GM12878 (cell line): ENCODE data around the gene ACKR2. TPM values are rescaled to one million over a fixed set of nuclear protein-coding genes. Genes with fewer than 3 reads are reported as not detected.
A peak's percentile ranks its signal among the peaks of the same experiment; 100 is the strongest.

Experiments
- ATAC-seq: fragments of 200-7000 bp; cut with Tn5 transposase; 3 replicates; pipeline ENCODE4 v1.9.1; 2020; ENCODE audit warnings: mild to moderate bottlenecking, moderate library complexity
- BruUV-seq: library from RNA; stranded (reverse); fragments of 400-500 nt; replicated peaks from 2 replicates; lab custom pipeline; 2021; lab: Mats Ljungman, UMichigan
- CTCF ChIA-PET: fragments of 300-600 bp; sonication (Branson Sonifier 250); formaldehyde crosslinking; extraction: SDS; loops from one replicate; lab custom pipeline; 2021; ENCODE audit warnings: inconsistent platforms; lab: Yijun Ruan, JAX
- POLR2A ChIA-PET: fragments of 350-600 bp; formaldehyde crosslinking; extraction: SDS; loops from one replicate; lab custom pipeline; 2021; ENCODE audit warnings: inconsistent platforms; lab: Charles Lee
- RAD21 ChIA-PET: fragments of 300-600 bp; sonication (Branson Sonifier 250); formaldehyde crosslinking; loops from one replicate; lab custom pipeline; 2023; ENCODE audit warnings: antibody characterized with exemption; ENCODE audit not compliant: unreplicated experiment; lab: Charles Lee
- SMC1A ChIA-PET: fragments of 300-600 bp; sonication (Branson Sonifier 250); formaldehyde crosslinking; loops from one replicate; lab custom pipeline; 2023; ENCODE audit not compliant: unreplicated experiment, uncharacterized antibody; lab: Charles Lee
- DNase-seq: peaks from one replicate; pipeline ENCODE4 v3.0.0-alpha.2; 2011; ENCODE audit warnings: low read depth, low spot score
- FAIRE-seq: peaks from 3 replicates; lab custom pipeline; 2011; peaks lifted over from hg19 to GRCh38; lab: Jason Lieb, UNC
- H2AFZ ChIP-seq: 2 replicates; pipeline ENCODE4 v1.6.0; 2011; ENCODE audit warnings: low read depth, low read length, control low read depth; ENCODE audit not compliant: control insufficient read depth
- H3K27ac ChIP-seq: 2 replicates; pipeline ENCODE4 v1.5.1; 2011; ENCODE audit warnings: control low read depth; ENCODE audit not compliant: control insufficient read depth, insufficient read depth
- H3K27me3 ChIP-seq, 2 experiments: replicated peaks in 1 of 2; 2 replicates each; pipeline versions ENCODE4 v1.6.0 to v1.6.1; 2011; ENCODE audit warnings: low read length in 1 of 2; ENCODE audit not compliant: control insufficient read depth in 2 of 2, insufficient read depth in 2 of 2
- H3K36me3 ChIP-seq, 2 experiments: 2 replicates each; pipeline ENCODE4 v1.5.1; 2011; ENCODE audit warnings: low read length in 1 of 2; ENCODE audit not compliant: control insufficient read depth in 2 of 2, insufficient read depth in 2 of 2
- H3K4me1 ChIP-seq: 2 replicates; pipeline ENCODE4 v1.6.1; 2011; ENCODE audit warnings: mild to moderate bottlenecking, low read length, moderate library complexity, mixed read lengths; ENCODE audit not compliant: control insufficient read depth, insufficient read depth
- H3K4me2 ChIP-seq: 2 replicates; pipeline ENCODE4 v1.6.0; 2011; ENCODE audit warnings: control low read depth; ENCODE audit not compliant: control insufficient read depth, insufficient read depth
- H3K4me3 ChIP-seq: fragments of 200-600 bp; sonication (generic); 2 replicates; pipeline ENCODE4 v1.5.1; 2016
- H3K79me2 ChIP-seq: 2 replicates; pipeline ENCODE4 v1.6.0; 2011; ENCODE audit warnings: low read length; ENCODE audit not compliant: control insufficient read depth, insufficient read depth
- H3K9ac ChIP-seq: 2 replicates; pipeline ENCODE4 v1.8.0; 2011; ENCODE audit warnings: low read length, control low read depth, mixed read lengths; ENCODE audit not compliant: control insufficient read depth, insufficient read depth
- H3K9me3 ChIP-seq: replicated peaks from 3 replicates; pipeline ENCODE4 v1.5.1; 2011; ENCODE audit warnings: mild to moderate bottlenecking, low read length; ENCODE audit not compliant: control insufficient read depth, insufficient read depth
- H4K20me1 ChIP-seq: 2 replicates; pipeline ENCODE4 v1.6.0; 2011; ENCODE audit not compliant: control insufficient read depth, insufficient read depth
- MXI1 ChIP-seq: fragments of 150-350 bp; IDR thresholded peaks from 2 replicates; pipeline ENCODE4 v1.6.1; 2011; ENCODE audit warnings: low read depth, mild to moderate bottlenecking, inconsistent platforms, low read length, improper control_type of control experiment
- NFXL1 ChIP-seq: fragments of 450-650 bp; IDR thresholded peaks from 2 replicates; pipeline ENCODE4 v1.6.1; 2017; ENCODE audit warnings: antibody characterized with exemption, mild to moderate bottlenecking, borderline replicate concordance
- RAD21 ChIP-seq: IDR thresholded peaks from 2 replicates; pipeline ENCODE4 v1.6.1; 2011; ENCODE audit warnings: mild to moderate bottlenecking, low read depth, low read length, moderate library complexity; ENCODE audit not compliant: insufficient read depth
- SMC3 ChIP-seq: IDR thresholded peaks from 2 replicates; pipeline ENCODE4 v1.6.1; 2011; ENCODE audit warnings: low read length, improper control_type of control experiment, borderline replicate concordance
- WGBS: methylation state at CpG from one replicate; pipeline ENCODE4 v1.1.6; 2016; ENCODE audit warnings: low lambda C conversion rate; ENCODE audit not compliant: insufficient replicate concordance, insufficient coverage; ENCODE audit errors: missing lambda C conversion rate; 5-methylcytosine and 5-hydroxymethylcytosine counted together
- in situ Hi-C: fragments of 300-500 bp; cut with MboI; formaldehyde crosslinking; loops from 9 replicates; pipeline ENCODE4 v1.14.3; 2018; ENCODE audit warnings: mixed read lengths
- intact Hi-C: fragments of 100-400 bp; cut with micrococcal nuclease; formaldehyde crosslinking; loops from one replicate; pipeline ENCODE4 v1.14.2; 2022; ENCODE audit not compliant: unreplicated experiment
- polyA plus RNA-seq, 11 experiments: library from polyadenylated mRNA; depleted of rRNA in 4 of 11; unstranded in 6 of 11; stranded (reverse) in 5 of 11; fragments of >200 nt; fragmentation: Nextera tagmentation in 4 of 11; fragmentation: Illumina TruSeq in 1 of 11; extraction: Ambion mirVana in 4 of 11; extraction: Trizol in 1 of 11; gene quantifications; 1 replicate in 1 of 11; 2 replicates in 10 of 11; pipeline versions ENCODE4 v1.2.1 to v1.2.3, GENCODE V29; 2011 to 2016; ENCODE audit warnings: inconsistent platforms in 2 of 11, missing spikeins in 2 of 11, low read depth in 1 of 11
- total RNA-seq, 4 experiments: library from RNA; depleted of rRNA in 3 of 4; stranded (reverse); fragments of >200 nt in 3 of 4; fragmentation: Illumina TruSeq in 1 of 4; extraction: Trizol in 1 of 4; gene quantifications; 2 replicates each; pipeline versions ENCODE4 v1.2.1 to v1.2.3, GENCODE V29; 2013 to 2021
- TF ChIP-seq, protein P1 (sequence below), 3 experiments: IDR thresholded peaks in 2 of 3; conservative IDR thresholded peaks in 1 of 3; 2 replicates each; pipeline ENCODE4 v1.5.1; 2011; ENCODE audit warnings: low read depth in 3 of 3, low read length in 3 of 3, mild to moderate bottlenecking in 3 of 3, control low read depth in 2 of 3, moderate library complexity in 2 of 3, inconsistent platforms in 1 of 3, mixed read lengths in 1 of 3; ENCODE audit not compliant: control insufficient read depth in 2 of 3, insufficient read depth in 1 of 3; ENCODE audit errors: extremely low read depth in 1 of 3

ACKR2 gene
- total and polyA plus RNA-seq, 10 of the 15 experiments (the other 5 are each of a cell fraction or from before 2014, with no cell fraction given): 0.05 to 0.91 (median 0.23) TPM; not detected in 2

DNA sequence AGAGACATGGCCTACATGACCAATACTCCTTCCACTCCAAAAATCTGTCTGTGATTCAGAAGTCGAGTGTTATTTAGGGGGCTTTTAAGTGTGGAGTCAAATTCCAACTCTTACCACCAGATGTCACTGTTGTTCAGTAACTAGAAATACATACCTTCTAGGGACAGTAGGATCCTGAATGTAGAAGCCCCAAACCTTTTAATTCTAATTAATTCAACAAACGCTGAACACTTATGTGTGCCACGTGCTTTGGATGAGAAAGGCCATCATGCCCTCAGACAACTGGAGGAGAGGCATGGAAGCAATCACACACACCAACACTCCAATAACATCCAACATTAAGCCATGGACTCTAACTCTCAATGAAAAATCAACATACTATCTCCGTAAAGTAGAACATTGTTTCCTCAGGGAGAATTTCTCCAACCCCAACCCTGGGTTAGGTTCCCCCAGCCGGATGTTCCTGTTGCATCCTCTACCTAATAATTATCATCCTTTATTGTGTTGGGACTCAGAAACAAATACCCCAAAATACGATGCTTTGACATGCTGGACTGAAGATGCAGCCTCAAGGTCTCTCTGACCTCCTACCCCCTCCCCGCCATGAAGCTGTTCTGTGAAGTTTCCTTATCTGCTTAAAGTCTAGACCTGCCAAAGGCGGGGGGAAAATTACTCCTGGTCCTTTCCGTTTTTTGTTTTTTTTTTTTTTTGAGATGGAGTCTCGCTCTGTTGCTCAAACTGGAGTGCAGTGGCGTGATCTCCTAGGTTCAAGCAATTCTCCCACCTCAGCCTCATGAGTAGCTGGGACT is 28.1 kb upstream of the ACKR2 start:
- in situ Hi-C loops: loop anchor here (5.0 kb wide), 2 partner anchors 56 to 96 kb away; partner anchors contain the start of gene CYP8B1
- peak; percentile 96 for ATAC-seq
- no peaks in the 10 kb centered on the region for H3K27me3 ChIP-seq
- TF ChIP-seq NFXL1 (no peak), MXI1 (no peak), SMC3 (peak; percentile 73), RAD21 (peak; percentile 63)
- TF ChIP-seq, protein P1, sequence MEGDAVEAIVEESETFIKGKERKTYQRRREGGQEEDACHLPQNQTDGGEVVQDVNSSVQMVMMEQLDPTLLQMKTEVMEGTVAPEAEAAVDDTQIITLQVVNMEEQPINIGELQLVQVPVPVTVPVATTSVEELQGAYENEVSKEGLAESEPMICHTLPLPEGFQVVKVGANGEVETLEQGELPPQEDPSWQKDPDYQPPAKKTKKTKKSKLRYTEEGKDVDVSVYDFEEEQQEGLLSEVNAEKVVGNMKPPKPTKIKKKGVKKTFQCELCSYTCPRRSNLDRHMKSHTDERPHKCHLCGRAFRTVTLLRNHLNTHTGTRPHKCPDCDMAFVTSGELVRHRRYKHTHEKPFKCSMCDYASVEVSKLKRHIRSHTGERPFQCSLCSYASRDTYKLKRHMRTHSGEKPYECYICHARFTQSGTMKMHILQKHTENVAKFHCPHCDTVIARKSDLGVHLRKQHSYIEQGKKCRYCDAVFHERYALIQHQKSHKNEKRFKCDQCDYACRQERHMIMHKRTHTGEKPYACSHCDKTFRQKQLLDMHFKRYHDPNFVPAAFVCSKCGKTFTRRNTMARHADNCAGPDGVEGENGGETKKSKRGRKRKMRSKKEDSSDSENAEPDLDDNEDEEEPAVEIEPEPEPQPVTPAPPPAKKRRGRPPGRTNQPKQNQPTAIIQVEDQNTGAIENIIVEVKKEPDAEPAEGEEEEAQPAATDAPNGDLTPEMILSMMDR (IDR thresholded peaks at IDR 0.05 in 2 of 3, conservative IDR thresholded peaks at IDR 0.05 in 1 of 3; ENCODE audit: control insufficient read depth in 2 of 3, extremely low read depth in 1 of 3, insufficient read depth in 1 of 3, low read depth in 3 of 3, low read length in 3 of 3): peak; percentile 62 to 68 (median 63)
- no peaks in the 10 kb centered on the region; the same call in 1 of the 2 replicates for H4K20me1 ChIP-seq
- peak; percentile 31 for FAIRE-seq
- SMC1A ChIA-PET: interaction anchor here (0.7 to 1.9 kb wide), 5 partner anchors 15 to 58 kb away, joined by 3 to 5 read pairs (median 3); no protein-coding TSS in a partner anchor
- H3K9me3 ChIP-seq: no peaks in the 10 kb centered on the region
- no peaks in the 10 kb centered on the region for H3K79me2 ChIP-seq
- no peaks in the 10 kb centered on the region for H3K4me1 ChIP-seq
- H2AFZ ChIP-seq: no peak overlapping the region
- intact Hi-C loops: loop anchor here (1.0 to 2.0 kb wide), 3 partner anchors 50 to 100 kb away; no protein-coding TSS in a partner anchor
- H3K9ac ChIP-seq: no peak overlapping the region
- 62% methylated on average over 11 of the region's 11 CpGs for WGBS
- H3K4me2 ChIP-seq: no peak overlapping the region
- peaks cover 0 to 3% of the 10 kb centered on the region in 2 experiments; a peak in 1 of 4 replicates for H3K36me3 ChIP-seq
- H3K27ac ChIP-seq: no peak overlapping the region
- POLR2A ChIA-PET: no interaction called here
- BruUV-seq: no TSS peak
- CTCF ChIA-PET: interaction anchor here (0.6 to 5.2 kb wide), 12 partner anchors 11 to 101 kb away, joined by 3 to 39 read pairs (median 10); partner anchors contain the start of gene ACKR2
- peak; percentile 39 for DNase-seq
- RAD21 ChIA-PET: interaction anchor here (1.2 kb wide), 1 partner anchor 32 kb away, joined by 3 read pairs; no protein-coding TSS in a partner anchor
- H3K4me3 ChIP-seq: no peak overlapping the region
